Tibial nerve (tissue), 4 donors: ENCODE data around the gene SLC8A3.

Experiments used
- EP300 ChIP-seq, 2 donors: sonication (generic); formaldehyde crosslinking; IDR thresholded peaks; one replicate each; pipeline ENCODE4 v1.6.1; 2017; ENCODE audit warnings: antibody characterized with exemption in 2 of 2, mild to moderate bottlenecking in 1 of 2
- POLR2A ChIP-seq, 2 donors: fragments of 450-650 bp; IDR thresholded peaks; one replicate each; pipeline ENCODE4 v1.6.1; 2017; ENCODE audit warnings: antibody characterized with exemption in 2 of 2, mild to moderate bottlenecking in 2 of 2, moderate library complexity in 2 of 2
- TF ChIP-seq, protein P1 (sequence below), 5 experiments: fragments of 200-600 bp in 3 of 5; fragments of 450-650 bp in 2 of 5; sonication (generic) in 3 of 5; IDR thresholded peaks; one replicate each; pipeline ENCODE4 v1.5.1; 2016 to 2019; ENCODE audit warnings: antibody characterized with exemption in 5 of 5, mild to moderate bottlenecking in 3 of 5, moderate library complexity in 2 of 5

DNA sequence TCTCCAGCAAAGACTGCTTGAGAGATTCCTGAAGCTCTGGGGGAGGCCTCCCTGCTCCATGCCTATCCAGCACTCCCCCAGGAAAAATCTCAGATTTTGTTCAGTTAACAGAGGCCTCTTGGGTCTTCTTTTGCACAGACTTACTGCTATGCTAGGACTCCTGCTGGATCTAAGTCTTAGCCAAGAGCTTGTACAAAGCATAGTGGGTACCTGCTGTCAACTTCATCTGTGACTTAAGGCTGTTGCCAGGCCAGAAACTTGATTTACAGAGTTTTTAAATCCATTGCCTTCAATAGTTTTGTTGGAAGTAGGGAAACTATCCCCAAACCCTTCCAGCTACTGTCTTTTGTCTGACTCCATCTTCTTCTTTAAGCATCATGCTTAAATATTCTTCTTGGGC, 169.1 kb downstream of the SLC8A3 start:
- TF ChIP-seq, protein P1, sequence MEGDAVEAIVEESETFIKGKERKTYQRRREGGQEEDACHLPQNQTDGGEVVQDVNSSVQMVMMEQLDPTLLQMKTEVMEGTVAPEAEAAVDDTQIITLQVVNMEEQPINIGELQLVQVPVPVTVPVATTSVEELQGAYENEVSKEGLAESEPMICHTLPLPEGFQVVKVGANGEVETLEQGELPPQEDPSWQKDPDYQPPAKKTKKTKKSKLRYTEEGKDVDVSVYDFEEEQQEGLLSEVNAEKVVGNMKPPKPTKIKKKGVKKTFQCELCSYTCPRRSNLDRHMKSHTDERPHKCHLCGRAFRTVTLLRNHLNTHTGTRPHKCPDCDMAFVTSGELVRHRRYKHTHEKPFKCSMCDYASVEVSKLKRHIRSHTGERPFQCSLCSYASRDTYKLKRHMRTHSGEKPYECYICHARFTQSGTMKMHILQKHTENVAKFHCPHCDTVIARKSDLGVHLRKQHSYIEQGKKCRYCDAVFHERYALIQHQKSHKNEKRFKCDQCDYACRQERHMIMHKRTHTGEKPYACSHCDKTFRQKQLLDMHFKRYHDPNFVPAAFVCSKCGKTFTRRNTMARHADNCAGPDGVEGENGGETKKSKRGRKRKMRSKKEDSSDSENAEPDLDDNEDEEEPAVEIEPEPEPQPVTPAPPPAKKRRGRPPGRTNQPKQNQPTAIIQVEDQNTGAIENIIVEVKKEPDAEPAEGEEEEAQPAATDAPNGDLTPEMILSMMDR (IDR thresholded peaks at IDR 0.05): no peak
- no peak for TF ChIP-seq EP300 (IDR thresholded peaks at IDR 0.05)
- TF ChIP-seq POLR2A (IDR thresholded peaks at IDR 0.05): no peak
